Measurements from ENCODE around the gene TPX2.

DNA sequence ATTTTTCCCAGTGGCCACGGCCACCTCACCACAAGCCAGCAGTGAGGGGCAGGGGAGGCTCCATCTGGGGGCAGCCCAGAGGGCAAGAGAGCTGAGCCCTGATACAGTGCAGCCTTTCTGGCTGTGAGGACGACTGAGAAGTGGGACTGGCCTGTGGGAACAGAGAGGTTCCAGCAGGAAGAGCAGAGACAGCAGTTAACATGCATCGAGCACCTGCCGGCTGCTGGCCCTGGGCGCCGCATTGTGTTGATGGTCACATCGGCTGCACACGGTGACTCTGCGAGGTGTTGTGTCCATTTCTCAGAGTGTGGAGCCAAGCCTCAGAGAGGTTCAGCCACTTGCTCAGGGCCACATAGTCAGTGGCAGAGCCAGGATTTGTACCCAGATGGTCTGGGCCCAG is 96.5 kb downstream of the TPX2 start:
- TF ChIP-seq SNAI2 (CRISPR knock-in tag; IDR thresholded peaks at IDR 0.05) (no peak), ESRRG (CRISPR knock-in tag; IDR thresholded peaks at IDR 0.05) (no peak)
